CD4-positive, alpha-beta T cell treated with Interleukin-10 for 1 hour (primary cell): Measurements from ENCODE around the gene AARS2.
A peak's percentile ranks its signal among the peaks of the same experiment; 100 is the strongest.

Experiments
- DNase-seq: peaks from one replicate; pipeline ENCODE4 v3.0.0-alpha.2; 2020

The AARS2 gene

GRCh38 chr6:44258921-44259320, 54.2 kb downstream of the AARS2 start:
- DNase-seq, result no peak

DNA sequence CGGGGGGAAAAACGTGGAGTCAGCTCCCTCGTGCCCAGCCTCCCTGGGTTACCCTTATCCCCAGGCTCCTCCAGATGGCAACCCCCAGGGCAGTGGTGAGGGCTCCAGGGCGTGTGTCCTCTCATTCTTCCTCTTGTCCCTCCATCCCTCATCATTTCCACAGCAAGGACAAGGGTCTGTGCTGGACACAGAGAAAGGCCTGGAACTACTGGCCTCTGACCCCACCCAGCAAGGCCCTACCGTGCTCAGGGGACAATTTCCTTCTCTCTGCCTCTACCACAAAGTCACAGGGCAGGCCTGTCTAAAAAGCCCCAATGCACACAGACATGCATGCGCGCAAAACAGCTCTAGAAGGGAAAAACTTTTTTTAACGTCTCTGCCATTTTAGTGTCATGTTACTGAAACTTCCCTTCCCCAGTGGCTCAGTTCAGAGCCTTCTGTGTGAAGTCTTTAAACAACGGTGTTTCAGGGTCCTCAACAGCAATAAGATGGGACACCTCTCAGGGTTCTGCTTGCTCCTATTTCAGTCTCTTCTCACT, 54.8 kb downstream of the AARS2 start:
- no peak for DNase-seq

DNA sequence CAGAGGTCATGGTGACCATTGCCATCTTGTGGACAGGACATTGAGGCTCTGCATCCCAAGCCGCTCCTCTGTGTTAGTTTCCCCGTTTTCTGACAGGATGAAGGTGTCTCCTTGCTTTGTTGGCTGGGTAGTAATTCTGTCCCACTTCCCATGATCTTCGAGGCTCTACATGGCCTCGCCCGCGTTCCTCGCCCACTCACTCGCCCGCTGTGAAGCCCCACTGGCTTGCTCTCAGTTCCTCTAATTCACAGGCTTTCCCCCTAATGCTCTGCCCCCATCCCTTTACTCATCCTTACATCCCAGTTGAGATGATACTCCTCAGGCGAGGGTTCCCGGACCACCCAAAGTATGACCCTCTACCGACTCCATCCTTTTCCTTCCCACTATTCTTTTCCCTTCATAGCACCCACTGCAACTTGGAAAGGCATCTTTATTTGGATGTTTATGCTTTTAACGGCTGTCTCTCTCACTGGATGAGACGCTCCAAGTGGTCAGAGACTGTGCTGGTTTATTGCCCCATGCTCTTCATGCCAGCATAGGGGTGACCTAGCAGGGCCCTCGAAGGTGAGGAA, 55.3 kb downstream of the AARS2 start:
- no peak for DNase-seq

- DNase-seq, result peak; percentile 80
Observed at GRCh38 chr6:44257025-44257752, 56.0 kb downstream of the AARS2 start, which contains the start of gene SLC35B2. TSS of gene SLC35B2 (minus strand) at chr6:44257528. CDS start at chr6:44257410, 118 bp downstream.

DNA sequence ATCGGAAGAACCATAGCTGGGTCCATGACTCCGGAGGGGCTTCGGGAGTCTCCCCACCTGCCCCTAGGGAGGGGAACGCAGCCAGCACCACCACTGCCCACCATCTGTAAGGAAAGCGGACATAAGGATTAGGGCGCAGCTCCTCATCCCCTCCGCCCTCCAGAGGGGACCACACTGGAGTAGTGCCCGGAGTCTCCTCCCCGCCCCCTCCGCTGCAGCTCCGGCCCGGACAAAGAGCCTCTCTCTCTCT, 56.4 kb downstream of the AARS2 start:
- DNase-seq, result no peak

DNA sequence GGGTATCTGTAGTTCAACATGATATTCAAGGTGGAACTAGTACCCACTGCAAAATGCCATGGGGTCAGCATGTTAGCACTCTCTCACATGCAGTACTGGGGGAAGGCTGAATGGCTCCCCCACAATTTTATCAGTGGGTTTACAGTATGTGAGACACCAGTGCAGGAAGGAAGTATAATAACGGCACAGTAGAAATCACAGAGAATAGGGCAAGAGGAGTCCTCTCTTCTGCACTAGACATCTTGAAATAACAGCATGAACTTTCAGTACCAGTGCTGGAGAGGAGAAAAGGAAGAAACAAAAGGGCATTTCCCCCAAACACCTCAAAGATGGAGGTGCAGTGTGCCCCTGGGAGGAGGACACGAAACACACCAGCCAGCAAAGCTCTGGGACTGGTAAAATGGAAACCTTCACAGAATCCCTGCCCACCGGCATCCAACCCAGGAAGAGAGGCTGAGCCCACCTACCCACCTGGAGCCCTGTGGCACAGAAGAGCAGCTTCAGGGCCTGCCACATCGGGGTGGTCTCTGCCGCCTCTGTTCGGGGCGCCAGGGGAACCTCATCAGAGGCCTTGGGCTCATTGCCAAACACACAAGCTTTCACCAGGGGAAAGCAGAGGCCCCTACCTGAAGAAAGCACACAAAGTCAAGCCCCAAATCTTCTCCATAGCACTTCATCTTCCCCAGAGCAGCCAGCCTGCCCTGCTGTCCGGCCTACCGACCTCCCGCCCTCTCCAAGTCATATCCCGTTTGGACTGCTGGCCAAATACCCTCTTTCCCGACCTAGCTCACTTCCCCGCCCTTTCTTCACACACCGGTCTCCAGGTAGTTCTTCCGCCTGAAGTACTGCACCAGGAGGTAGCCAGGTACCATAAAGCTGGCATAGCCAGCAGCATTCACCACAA, 57.0 kb downstream of the AARS2 start:
- DNase-seq, result peak; percentile 51

DNA sequence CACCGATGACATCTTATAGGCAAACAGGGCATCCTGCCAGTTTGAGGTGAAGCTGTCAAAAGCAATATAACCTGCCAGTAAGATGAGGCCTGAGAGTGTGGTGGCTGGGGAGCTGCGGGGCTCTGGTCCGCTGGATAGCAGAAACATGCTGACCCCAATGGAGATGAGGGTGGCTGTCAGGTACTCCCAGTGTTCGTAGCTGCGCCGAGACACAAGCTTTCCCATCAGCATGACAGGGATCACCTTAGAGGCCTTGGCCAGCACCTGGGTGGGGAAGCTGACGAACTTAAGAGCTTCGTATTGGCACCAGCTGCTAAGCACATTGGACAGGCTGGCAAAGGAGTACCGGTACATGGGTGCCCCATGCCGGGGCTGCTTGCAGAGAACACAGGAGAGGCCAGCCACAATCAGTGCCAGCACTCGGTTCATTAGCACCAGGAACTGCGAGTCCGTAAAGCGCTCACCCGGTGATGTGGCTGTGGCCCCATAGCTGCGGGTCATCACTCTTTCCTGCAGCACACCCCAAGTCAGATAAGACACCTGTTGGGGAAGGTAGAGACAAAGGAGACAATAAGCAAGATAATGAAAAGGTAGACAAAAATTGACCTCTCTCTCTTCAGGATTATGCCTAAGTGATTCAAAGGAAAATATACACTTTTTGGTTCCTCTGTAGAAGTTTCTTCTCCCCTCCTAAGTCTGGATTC, 57.9 kb downstream of the AARS2 start:
- DNase-seq, result peak; percentile 47

DNA sequence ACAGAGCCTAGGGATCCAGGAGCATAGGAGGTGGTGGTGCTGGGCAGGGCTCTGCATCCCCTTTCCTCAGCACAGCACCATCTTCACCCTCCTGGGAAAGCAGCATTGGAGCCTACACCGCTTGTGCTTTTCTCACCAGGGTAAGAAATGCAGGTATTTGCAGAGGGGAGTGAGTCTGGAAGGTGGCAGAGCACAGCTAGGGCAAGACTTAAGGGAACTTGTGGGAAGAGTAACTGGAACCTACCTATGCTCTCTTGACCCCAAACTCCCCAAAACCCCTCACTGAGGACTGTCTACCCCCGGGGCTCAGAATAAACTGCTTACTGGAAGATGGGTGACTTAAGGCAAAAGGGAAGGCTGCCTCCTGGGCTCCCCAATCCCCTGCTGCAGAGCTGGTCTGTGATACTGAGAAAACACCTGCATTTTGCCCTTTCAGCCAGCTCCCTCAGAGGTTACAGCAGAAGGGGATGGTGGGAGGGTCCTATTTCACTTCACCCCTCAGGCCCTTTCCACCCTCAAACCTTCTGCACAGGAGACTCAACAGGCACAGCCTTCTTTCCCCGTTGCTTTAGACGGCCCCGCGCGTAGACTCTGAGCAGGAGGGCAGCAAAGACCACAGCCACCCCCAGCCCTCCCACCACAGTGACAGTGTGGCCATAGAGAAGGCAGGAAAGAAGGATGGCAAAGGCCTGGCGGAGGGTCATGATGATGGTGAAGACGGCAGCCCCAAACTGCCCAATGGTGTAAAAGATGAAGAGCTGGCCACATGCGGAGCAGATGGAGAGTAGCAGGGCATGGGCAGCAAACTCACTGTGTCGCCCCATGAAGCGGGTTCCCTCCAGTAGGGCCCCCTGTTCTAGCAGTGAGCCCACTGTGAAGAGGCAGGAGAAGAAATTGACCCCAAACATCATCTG, 58.7 kb downstream of the AARS2 start:
- no peak for DNase-seq

DNA sequence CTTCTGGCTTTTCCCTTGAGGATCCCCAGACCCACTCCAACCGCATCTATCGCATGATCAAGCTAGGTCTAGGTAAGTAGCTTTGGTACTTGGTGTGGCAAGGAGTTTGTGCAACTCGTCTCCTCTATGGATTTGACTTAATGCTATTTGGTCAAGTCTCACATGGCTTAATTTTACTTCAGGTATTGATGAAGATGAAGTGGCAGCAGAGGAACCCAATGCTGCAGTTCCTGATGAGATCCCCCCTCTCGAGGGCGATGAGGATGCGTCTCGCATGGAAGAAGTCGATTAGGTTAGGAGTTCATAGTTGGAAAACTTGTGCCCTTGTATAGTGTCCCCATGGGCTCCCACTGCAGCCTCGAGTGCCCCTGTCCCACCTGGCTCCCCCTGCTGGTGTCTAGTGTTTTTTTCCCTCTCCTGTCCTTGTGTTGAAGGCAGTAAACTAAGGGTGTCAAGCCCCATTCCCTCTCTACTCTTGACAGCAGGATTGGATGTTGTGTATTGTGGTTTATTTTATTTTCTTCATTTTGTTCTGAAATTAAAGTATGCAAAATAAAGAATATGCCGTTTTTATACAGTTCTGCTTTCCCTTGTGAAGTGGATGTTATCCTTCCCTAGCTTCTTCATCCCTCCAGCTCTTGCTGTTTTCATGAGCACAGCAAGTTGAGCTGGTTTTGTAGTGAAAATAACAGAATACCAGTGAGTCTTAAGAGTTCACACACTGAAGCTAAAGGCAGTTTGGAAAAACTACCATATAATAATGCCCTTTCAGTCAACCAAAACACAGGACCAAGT, 59.6 kb downstream of the AARS2 start:
- DNase-seq, result peak; percentile 74

- DNase-seq, result no peak
Observed at GRCh38 chr6:44251576-44252524, 61.3 kb downstream of the AARS2 start.

DNA sequence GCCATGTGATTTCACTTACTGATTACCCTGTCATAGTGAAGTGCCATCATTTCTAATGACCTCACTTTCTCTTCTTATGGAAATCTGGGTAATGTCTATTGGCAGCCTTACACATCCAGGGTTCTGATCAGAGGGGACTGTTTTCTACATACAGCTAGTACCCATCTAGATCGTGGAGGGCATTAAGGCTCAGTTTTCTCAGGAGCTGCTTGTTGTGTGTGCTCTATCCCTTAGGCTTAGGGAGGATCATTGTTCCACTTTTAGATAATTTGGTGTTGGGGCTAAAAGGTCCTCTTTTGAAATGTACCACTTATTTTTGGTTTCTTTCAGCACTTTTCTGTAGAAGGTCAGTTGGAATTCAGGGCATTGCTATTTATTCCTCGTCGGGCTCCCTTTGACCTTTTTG, 62.4 kb downstream of the AARS2 start:
- no peak for DNase-seq

DNA sequence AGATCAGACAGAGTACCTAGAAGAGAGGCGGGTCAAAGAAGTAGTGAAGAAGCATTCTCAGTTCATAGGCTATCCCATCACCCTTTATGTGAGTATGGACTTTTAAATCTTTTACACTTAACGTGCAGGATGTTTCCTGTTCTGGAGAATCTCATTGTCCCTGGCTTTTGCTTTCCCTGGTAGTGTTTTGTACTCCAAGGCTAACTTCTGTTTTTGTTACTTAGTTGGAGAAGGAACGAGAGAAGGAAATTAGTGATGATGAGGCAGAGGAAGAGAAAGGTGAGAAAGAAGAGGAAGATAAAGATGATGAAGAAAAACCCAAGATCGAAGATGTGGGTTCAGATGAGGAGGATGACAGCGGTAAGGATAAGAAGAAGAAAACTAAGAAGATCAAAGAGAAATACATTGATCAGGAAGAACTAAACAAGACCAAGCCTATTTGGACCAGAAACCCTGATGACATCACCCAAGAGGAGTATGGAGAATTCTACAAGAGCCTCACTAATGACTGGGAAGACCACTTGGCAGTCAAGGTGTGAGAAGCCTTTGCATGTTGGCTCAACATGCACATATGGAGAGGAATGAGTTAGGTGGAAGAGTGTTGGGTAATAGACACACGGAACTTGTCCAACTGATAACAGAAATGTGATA, 63.0 kb downstream of the AARS2 start:
- no peak for DNase-seq
